Measurements from ENCODE around the gene VWF.
A peak's percentile ranks its signal among the peaks of the same experiment; 100 is the strongest.
"Not testable (repeated sequence)": the region's sequence is repeated elsewhere in the genome, so short reads cannot be mapped to it uniquely, and the experiment has no call there.

The VWF gene

GRCh38 chr12:6143303-6143675 lies 18.8 kb upstream of the VWF start:
- no peak for DNase-seq

DNA sequence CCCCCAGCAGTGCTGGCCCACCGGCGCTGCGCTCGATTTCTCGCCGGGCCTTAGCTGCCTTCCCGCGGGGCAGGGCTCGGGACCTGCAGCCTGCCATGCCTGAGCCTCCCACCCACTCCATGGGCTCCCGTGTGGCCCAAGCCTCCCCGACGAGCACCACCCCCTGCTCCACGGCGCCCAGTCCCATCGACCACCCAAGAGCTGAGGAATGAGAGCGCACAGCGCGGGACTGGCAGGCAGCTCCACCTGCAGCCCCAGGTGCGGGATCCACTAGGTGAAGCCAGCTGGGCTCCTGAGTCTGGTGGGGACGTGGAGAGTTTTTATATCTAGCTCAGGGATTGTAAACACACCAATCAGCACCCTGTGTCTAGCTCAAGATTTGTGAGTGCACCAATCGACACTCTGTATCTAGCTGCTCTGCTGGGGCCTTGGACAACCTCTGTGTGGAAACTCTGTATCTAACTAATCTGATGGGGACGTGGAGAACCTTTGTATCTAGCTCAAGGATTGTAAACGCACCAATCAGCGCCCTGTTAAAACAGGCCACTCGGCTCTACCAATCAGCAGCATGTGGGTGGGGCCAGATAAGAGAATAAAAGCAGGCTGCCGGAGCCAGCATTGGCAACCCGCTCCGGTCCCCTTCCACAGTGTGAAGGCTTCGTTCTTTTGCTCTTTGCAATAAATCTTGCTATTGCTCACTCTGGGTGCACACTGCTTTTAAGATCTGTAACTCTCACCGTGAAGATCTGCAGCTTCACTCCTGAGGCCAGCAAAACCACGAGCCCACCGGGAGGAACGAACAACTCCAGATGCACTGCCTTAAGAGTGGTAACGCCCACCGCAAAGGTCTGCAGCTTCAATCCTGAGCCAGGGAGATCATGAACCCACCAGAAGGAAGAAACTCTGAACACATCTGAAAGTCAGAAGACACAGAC lies 18.2 kb upstream of the VWF start:
- DNase-seq: not testable (repeated sequence)

GRCh38 chr12:6141731-6142367 lies 17.4 kb upstream of the VWF start:
- peak in 1 of 2 experiments; percentile 64 for DNase-seq

GRCh38 chr12:6140651-6141447 lies 16.4 kb upstream of the VWF start:
- DNase-seq: no peak

DNA sequence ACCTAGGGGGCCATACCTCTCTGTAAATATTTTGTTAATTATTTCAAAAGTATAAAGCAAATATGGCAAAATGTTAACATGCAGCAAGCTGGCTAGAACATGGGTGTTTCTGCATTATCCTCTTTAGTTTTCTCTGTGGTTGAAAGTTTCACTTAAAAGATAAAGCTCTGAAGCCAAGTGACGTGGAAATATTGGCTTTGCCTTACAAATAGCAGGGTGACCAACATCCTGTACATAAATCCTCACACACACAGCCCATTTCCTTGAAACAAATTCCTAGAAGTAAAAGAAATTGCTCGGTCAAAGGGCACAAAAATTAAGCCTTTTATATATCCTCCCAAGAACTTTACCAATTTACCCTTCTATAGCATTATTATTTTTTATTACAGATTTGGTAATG lies 10.6 kb upstream of the VWF start:
- no peak for DNase-seq

DNA sequence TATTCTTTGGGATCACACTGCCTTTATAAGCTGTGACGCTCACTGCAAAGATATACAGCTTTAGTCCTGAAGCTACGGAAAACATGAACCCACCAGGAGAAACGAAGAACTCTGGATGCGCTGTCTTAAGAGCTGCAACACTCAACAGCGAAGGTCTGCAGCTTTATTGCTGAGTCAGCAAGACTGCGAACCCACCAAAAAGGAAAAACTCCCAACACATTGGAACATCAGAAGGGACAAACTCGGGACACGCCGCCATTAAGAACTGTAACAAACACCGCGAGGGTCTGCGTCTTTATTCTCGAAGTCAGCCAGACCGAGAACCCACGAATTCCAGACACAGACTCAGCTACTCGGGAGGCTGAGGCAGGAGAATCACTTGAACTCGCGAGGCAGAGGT lies 9.2 kb upstream of the VWF start:
- DNase-seq: no peak

DNA sequence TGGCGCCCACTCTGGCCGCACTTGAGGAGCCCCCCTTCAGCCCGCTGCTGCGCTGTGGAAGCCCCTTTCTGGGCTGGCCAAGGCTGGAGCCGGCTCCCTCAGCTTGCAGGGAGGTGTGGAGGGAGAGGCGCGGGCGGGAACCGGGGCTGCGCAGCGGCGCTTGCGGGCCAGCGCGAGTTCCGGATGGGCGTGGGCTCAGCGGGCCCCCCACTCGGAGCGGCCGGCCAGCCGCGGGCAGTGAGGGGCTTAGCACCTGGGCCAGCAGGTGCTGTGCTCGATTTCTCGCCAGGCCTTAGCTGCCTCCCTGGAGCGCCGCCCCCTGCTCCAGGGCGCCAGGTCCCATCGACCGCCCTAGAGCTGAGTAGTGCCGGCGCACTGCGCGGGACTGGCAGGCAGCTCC lies 8.0 kb upstream of the VWF start:
- DNase-seq: no peak

DNA sequence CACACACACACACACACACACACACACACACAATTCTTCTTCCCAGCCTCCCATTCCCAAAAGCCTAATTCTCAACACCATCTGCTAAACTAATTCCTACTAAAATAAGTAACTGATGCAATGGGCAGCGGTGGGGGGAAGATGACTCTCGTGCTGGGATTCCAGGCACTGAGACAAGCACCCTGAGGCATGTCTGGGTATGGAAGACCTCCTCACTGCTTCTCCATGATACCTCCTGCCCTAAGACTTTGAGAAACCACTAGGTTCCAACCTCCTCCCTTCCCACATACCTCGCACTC lies 789 bp upstream of the VWF start:
- peak; percentile 23 to 72 for DNase-seq

DNA sequence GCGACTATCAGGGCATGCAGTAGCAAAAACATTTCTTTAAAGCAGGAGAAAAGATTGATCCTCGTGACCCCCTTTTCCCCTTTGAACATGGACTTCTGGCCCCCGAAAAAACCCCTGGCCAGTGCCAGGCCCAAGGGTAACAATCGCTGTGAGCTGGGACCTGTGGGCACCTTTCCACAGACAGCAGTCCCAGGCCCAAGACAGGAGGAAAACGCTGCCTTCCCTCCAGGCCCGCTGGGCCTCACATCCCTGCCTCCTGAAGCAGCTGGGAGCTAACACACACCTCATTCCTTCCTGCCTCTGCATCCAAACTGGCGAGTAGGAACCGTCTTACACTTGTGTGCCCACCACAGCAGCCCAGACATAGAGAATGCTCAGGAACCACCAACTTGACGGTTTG lies 1.2 kb downstream of the VWF start:
- no peak for DNase-seq

GRCh38 chr12:6122201-6122600 lies 2.3 kb downstream of the VWF start:
- no peak for DNase-seq

DNA sequence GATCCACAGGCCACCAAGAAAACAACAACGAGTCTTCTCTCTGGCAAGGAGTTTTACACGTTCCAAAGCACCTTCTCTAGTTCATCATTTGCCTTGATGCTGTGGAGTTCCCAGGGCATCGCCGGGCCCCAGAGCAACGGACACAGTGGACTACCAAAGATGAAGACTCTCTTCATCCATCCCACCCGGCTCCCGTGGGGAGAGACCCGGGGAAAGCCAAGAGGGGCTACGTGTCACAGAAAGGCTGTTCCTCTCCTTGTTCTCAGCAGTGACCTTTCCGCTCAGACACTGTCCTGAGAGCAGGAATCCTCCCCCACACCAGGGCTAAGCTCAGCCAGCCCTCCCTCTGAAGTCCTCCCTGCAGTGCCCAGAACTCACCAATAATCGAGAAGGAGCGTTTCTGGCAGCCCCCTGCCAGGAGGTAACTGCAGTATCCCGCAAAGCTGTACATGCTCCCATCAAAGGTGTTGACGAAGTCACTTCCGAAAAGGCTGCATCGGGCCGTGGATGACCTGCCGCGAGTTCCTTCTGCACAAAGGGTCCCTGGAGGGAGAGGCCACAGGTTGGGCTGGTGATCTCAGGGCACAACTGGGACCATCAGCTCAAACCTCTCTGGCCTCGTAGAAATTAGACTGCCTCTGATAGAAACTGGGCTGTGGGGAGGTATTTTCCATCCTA lies 3.5 kb downstream of the VWF start:
- no peak for DNase-seq

GRCh38 chr12:6118891-6119568 lies 5.4 kb downstream of the VWF start:
- DNase-seq: no peak

DNA sequence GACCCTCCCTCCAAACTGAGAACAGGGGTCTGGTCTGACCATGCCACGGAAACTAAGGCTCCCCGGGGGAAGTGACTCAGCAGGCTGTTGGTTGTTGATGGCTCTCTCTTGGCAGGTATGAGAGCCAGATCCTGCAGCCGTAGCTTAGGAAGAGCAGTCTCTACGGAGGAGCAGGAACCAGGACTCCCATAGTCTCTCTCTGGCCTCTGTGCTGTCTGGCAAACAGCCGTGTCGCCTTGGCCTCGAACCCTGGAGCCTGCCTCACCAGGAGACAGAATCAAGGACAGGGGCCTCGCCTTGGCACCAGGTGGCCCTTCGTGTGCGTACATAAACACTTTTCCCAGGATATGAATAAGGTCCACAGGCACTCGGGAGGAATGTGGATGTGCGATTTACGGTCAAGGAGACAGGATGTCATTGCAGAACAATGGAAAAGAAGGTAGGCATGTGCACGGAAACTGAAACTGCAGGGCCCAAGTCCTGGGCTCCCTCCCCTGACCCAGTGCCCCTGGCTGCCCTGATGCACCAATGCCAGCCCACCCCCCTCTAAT lies 7.9 kb downstream of the VWF start:
- DNase-seq: no peak

DNA sequence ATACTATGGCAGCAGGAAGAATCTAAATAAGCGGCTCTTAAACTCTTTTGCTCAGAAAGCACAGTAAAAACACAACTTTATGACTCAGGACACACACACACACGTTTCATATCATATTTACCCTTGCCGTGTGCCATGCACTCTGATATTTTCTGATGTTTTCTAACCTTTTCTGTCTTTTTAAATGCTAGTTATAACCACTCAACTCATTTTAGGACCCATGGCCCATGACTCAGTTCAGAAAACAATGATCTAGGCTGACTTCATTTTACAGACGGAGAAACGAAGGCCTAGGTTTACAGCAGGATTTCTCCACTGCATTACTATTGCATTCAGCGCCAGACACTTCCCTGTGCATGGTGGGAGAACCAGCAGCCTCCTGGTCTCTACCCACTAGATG lies 9.1 kb downstream of the VWF start:
- DNase-seq: no peak

GRCh38 chr12:6114476-6114870 lies 10.0 kb downstream of the VWF start:
- DNase-seq: no peak

DNA sequence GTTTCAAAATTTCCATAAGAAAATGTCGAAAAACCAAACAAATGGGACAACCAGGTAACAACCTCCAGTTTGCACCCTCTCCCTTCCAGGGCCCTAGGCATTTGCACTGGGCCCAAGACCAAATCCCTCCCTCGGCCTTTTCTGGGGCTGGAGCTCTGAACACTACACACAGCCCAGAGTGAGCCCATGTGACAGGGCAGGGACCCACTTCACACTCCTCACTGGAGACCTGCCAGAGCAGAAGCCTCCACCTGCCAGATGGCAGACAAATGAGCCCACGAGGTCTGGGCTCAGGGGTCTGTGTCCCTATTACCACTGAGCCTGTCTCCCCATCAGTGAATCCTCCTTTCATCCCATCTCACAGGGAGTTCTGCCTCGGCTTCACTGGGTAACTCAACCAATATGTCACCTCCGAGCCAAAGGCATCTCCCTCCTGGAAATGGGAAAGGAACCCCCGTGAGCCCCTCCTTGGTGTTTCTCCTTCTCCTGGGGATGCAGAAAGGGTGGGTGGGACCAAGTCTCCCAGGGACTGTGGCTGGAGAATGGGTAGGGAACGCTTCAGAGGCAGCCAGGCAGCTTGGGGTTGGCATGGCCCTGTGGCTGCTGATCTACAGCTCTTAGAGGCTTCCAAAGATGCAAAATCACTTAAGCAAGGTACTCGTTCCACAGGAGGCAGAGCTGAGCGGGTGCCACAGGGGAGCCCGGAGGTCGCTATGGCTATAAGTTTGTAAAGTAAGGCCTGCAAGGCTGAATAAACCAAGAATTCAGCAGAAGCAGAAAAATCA lies 10.6 kb downstream of the VWF start:
- DNase-seq: peak in 1 of 2 experiments; percentile 84

DNA sequence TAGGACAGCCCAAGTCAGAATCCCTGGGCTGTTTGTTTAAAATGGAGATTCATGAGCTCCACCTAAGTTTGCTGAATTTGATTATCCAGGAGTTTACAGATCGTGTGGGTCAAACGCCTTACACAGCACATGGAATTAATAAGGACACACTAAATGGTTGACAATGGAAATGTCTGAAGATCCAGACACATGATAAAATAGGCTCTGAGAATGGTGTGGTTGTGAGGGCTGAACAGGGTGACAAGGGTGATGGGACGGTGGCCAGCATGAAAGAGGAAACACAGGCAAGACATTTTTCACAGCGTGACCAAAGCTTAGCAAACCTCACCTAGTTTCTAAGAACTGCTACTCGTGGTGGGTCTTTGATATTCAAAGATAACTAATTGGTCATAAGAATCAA lies 12.5 kb downstream of the VWF start:
- no peak for DNase-seq

DNA sequence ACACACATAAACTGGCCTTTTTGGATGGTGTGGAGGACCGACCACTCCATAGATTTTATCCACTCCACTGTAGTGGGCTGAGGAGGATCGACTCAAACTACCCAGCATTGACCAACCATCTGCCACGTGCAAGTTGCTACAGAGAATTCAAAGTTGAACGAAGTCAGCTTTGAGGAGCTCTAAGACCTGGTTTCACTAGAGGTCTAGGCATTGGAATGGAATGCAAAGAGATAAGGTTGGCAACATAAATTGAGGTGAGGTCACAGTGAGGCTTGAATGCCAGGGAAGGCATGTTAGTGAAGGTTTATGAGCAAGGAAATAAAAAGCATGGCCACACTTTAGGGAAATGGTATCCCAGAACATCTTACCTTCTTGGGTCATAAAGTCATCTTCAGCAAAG lies 14.5 kb downstream of the VWF start:
- no peak for DNase-seq

- no peak for DNase-seq
Observed at GRCh38 chr12:6106218-6106617, 18.3 kb downstream of the VWF start.

- no peak for DNase-seq
Observed at GRCh38 chr12:6104842-6105241, 19.6 kb downstream of the VWF start.

DNA sequence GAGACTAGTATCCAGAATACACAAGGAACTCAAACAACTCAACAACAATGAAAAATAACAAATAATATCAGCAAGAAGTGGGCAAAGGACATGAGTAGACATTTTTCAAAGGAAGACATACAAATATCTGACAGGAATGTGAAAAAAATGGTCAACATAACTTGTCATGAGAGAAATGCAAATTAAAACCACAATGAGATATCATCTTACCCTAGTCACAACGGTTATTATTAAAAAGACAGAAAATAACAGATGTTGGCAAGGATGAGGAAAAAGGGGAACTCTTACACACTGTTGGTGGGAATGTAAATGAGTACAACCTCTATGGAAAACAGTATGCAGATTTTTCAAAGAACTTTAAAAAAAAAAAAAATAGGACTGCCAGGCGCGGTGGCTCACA lies 20.4 kb downstream of the VWF start:
- no peak for DNase-seq

DNA sequence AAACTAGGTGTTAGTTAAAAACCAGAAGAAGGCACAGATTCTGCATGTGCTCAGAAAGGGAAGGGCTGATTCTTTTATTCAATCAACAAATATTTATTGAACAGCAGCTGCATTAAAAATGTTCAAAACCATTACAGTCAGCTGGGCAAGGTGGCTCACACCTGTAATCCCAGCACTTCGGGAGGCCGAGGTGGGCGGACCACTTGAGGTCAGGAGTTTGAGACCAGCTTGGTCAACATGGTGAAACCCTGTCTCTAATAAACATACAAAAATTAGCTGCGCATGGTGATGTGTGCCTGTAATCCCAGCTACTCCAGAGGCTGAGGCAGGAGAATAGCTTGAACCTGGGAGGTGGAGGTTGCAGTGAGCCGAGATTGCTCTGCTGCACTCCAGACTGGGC lies 22.4 kb downstream of the VWF start:
- not testable (repeated sequence) for DNase-seq
